ENCODE data around the gene CBFA2T3.

Gene CBFA2T3

DNA sequence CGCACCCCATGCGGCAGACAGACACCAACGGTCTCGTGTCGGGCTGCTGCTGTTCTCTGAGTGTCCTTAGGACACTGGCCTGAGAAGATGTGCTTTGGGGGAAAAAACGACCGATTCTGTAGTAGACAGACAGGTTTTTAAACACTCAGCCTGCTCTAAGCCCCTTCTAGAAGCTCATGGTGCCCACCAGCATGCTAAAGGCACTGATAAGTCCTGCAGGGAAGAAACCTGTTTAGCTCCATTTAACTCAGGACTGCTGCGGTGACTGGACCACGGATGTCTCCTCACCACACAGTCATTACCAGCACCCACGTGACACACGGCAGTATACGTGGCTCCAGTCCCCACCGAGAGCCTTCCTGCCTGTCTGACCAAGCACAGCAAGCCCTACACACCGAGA is 146.2 kb downstream of the CBFA2T3 start:
- DNase-seq = no peak

DNA sequence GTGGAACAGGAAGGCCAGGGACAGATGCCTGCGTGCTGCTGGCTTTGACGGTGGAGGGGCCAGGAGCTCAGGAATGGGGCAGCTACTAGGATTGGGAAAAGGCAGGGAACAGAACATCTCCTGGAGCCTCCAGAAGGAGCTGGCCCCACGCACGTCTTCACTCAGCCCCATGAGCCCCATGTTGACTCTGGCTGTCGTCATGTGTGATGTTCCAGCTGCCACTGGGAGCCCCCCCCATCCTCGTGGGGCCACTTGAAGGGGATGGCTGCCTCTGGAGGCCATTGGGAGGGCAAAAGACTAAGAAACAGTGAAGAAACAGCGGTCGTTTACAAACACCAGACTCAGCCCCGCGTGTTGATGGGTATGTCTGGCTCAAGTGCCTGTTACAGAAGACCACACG is 146.7 kb downstream of the CBFA2T3 start:
- no peak for DNase-seq

DNA sequence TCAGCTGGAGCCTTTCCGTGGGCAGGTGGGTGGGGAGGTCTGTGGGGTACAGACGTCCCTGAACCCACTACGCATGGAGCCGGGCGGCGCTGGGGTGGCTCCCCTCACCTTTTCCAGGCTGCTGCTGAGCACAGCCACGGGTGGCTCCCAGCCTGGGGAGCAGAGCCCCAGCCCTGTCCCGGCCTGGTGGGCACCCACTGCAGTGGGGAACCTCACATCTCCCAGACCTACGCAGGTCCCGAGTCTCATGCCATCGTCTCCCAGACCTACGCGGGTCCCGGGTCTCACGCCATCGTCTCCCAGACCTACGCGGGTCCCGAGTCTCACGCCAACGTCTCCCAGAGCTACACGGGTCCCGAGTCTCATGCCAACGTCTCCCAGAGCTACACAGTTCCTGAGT is 148.3 kb downstream of the CBFA2T3 start:
- DNase-seq = no peak

DNA sequence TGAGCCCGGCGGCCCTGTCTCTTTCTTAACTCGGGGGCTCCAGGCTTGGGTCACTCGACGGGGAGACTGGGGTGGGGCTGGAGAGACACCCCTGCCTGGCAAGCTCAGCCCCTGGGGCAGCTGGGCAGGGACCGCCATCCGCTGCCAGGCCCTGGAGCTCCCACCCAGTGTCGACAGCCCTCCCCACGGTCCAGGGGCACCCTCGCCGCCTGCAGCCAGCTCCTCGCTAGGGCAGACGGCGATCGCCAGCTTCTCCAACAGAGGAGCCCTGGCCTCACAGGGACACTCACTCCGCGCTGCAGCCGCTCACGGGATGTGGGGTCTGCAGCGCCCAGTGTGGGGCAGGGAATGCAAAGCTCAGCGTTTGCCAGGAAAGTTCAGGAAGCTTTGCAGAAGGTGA is 149.3 kb downstream of the CBFA2T3 start:
- DNase-seq = no peak

DNA sequence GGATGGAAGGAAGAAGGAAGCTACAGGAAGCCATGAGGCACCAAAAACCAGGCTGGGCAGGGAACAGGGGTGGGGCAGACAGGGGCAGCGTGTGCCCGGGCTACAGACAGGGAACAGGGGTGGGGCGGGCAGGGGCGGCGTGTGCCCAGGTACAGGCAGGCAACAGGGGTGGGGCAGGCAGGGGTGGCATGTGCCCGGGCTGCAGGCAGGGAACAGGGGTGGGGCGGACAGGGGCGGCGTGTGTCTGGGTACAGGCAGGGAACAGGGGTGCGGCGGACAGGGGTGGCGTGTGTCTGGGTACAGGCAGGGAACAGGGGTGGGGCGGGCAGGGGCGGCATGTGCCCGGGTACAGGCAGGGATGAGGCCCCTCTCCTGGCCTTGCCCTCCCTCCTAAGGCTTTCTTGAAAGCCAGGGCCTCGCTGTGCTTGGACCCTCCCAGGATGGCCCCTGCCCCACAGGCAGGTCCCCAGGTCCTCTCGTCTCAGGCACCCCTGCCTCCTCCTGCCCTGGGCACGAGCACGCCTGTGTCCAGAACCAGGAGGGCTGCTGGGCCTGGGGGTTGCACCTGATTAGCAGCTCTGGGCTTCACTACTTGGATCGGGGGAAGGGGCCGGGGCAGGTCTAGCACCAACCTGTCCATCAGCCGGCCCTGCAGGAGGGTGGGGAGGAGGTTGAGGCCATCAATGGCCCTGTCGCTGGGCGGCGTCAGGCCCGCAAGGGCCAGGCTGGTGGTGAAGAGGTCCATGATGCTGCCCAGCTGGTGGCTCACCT is 150.8 kb downstream of the CBFA2T3 start:
- DNase-seq = no peak

DNA sequence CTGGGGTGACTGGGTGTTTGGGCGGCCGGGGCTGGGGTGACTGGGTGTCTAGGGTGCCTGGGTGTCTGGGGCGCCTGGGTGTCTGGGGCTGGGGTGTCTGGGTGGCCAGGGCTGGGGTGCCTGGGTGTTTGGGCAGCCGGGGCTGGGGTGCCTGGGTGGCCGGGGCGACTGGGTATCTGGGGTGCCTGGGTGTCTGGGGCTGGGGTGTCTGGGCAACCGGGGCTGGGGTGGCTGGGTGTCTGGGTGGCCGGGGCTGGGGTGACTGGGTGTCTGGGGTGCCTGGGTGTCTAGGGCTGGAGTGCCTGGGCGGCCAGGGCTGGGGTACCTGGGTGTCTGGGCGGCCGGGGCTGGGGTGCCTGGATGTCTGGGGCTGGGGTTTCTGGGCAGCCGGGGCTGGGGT is 151.9 kb downstream of the CBFA2T3 start:
- DNase-seq = no peak

Measured in stimulated activated CD4-positive, alpha-beta T cell treated with anti-CD3 and anti-CD28 coated beads, Interleukin-15, amount 100 ng/mL, for 24 hours (primary cell).